Stomach (tissue), 9 donors: Measurements from ENCODE around the gene UPK3A. TPM values are rescaled to one million over a fixed set of nuclear protein-coding genes. Genes with fewer than 3 reads are reported as not detected.

Experiments
- DNase-seq, 2 donors: peaks; one replicate each; pipeline versions ENCODE4 v3.0.0 to v3.0.0-alpha.2; 2013 to 2019
- H3K27ac ChIP-seq, 5 donors: fragments of 200-600 bp in 4 of 5; sonication (generic) in 4 of 5; one replicate each; pipeline ENCODE4 v1.5.1; 2013 to 2019; ENCODE audit warnings: mild to moderate bottlenecking in 1 of 5, moderate library complexity in 1 of 5
- H3K27me3 ChIP-seq, 3 donors: fragments of 200-600 bp; sonication (generic); one replicate each; pipeline ENCODE4 v1.5.1; 2017 to 2019; ENCODE audit warnings: mixed run types in 1 of 3
- H3K36me3 ChIP-seq, 4 donors: fragments of 200-600 bp; sonication (generic); 1 replicate in 3 of 4; 2 replicates in 1 of 4; pipeline ENCODE4 v1.5.1; 2016 to 2019
- H3K4me1 ChIP-seq, 4 donors: fragments of 200-600 bp; sonication (generic); one replicate each; pipeline ENCODE4 v1.5.1; 2016 to 2019
- H3K4me3 ChIP-seq, 4 donors: fragments of 200-600 bp; sonication (generic) in 3 of 4; one replicate each; pipeline ENCODE4 v1.5.1; 2016 to 2019; ENCODE audit warnings: mild to moderate bottlenecking in 1 of 4
- H3K9me3 ChIP-seq, 4 donors: fragments of 200-600 bp; sonication (generic); one replicate each; pipeline ENCODE4 v1.5.1; 2016 to 2019
- EP300 ChIP-seq: sonication (generic); formaldehyde crosslinking; IDR thresholded peaks from one replicate; pipeline ENCODE4 v1.6.1; 2017; ENCODE audit warnings: antibody characterized with exemption
- POLR2A ChIP-seq, 4 donors: fragments of 450-650 bp; IDR thresholded peaks; one replicate each; pipeline ENCODE4 v1.6.1; 2016; ENCODE audit warnings: antibody characterized with exemption in 4 of 4, control low read depth in 2 of 4, mild to moderate bottlenecking in 1 of 4, moderate library complexity in 1 of 4
- POLR2AphosphoS5 ChIP-seq, 3 donors: sonication (generic); formaldehyde crosslinking; IDR thresholded peaks; one replicate each; pipeline ENCODE4 v1.6.1; 2016; ENCODE audit warnings: antibody characterized with exemption in 3 of 3
- WGBS, 5 donors: extraction: QIAGEN DNeasy Blood & Tissue Kit in 3 of 5; methylation state at CpG; one replicate each; pipeline versions ENCODE4 v1.1.5 to v1.1.7; 2013 to 2018; 5-methylcytosine and 5-hydroxymethylcytosine counted together
- intact Hi-C: fragments of 100-400 bp; cut with DNase I; formaldehyde crosslinking; loops from one replicate; pipeline ENCODE4 v1.15.1; 2023; ENCODE audit warnings: low total_unique reads
- polyA plus RNA-seq, 3 donors: library from polyadenylated mRNA; stranded (reverse); fragments of 200-250 nt; gene quantifications; one replicate each; pipeline ENCODE4 v1.2.3, GENCODE V29; 2013
- total RNA-seq, 5 donors: library from RNA; depleted of rRNA; stranded (reverse); fragments of >200 nt; gene quantifications; one replicate each; pipeline versions ENCODE4 v1.1.0 to v1.2.3, GENCODE V29; 2014 to 2016
- TF ChIP-seq, protein P1 (sequence below), 7 experiments: fragments of 450-650 bp in 4 of 7; fragments of 200-600 bp in 3 of 7; sonication (generic) in 3 of 7; IDR thresholded peaks; one replicate each; pipeline ENCODE4 v1.5.1; 2016 to 2019; ENCODE audit warnings: antibody characterized with exemption in 7 of 7, control low read depth in 2 of 7, mild to moderate bottlenecking in 1 of 7
- donor health status: healthy with polysubstance abuse.
- donor health status: Bipolar disorder and iron deficiency.
- donor health status: healthy.

UPK3A gene
- total and polyA plus RNA-seq, 8 donors = 0.10 to 1.3 (median 0.76) TPM; not detected in 5

DNA sequence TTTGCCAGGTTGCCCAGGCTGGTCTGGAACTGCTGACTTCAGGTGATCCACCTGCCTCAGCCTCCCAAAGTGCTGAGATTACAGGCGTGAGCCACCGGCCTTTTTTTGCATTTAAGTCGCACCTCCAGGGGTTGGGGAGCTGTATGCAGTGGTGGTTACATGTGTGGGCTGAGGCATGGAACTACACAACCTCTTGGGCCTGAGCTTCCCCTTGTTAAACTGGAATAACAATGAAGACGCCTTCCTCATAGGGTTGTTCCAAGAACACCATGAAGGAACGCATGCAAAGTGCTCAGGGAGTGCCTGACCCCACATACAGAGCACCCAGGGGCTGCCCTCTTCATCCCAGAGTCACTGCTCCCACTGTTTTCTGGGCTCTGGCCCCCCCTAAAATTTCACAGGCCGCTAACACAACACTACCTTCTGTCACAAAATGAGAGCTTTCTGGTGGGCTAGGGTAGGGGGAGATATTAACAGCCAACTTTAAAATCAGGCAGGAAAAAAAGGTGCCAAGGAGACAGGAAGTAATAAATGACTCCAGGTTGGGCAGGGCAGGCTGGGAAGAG is 23.7 kb downstream of the UPK3A start:
- no peak overlapping the region for H3K4me3 ChIP-seq
- 89 to 94% (median 91%) methylated on average over 5 to 6 of the region's 6 CpGs for WGBS, 5 donors
- no peaks in the 10 kb centered on the region for H3K9me3 ChIP-seq
- no peak for DNase-seq
- TF ChIP-seq POLR2AphosphoS5 (IDR thresholded peaks at IDR 0.05) = no peak
- TF ChIP-seq POLR2A (IDR thresholded peaks at IDR 0.05) = no peak
- H3K4me1 ChIP-seq = peaks cover 19 to 38% (median 32%) of the 10 kb centered on the region in 4 donors
- H3K36me3 ChIP-seq = peaks cover 0 to 9% (median 0%) of the 10 kb centered on the region in 4 donors
- H3K27me3 ChIP-seq = no peaks in the 10 kb centered on the region
- peak overlapping the region in 2 of 5 donors; percentile 89 to 92 for H3K27ac ChIP-seq
- intact Hi-C loops = no loop called here

DNA sequence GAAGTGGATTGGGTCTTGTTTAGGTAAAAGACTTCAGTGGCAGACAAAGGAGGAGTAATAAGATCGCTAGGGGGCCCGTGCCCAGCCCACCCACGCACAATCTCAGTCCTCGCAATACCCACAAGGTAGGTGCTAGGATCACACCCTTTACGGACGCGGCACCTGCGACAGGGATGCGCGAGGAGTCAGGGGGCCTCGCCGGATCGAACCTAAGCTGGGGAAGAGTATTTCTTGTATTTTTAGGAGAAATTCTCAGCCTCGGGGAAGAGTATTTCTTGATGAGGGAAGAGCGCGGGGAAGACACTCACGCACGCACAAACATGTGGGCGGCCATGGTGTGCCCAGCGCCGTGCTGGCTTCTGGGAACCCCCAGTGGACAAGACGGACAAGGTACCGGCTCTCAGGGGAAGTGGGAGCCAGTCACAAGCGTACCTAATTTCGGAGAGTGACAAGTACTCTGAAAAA is 24.2 kb downstream of the UPK3A start:
- Histone ChIP-seq H3K27ac (peak overlapping the region; percentile 79 to 92 (median 89)), H3K27me3 (no peaks in the 10 kb centered on the region), H3K9me3 (no peaks in the 10 kb centered on the region), H3K4me1 (peaks cover 24 to 43% (median 36%) of the 10 kb centered on the region in 4 donors), H3K4me3 (peak overlapping the region; percentile 66 to 96 (median 89)), H3K36me3 (peaks cover 0 to 9% (median 0%) of the 10 kb centered on the region in 4 donors)
- peak in 1 of 2 donors; percentile 56 for DNase-seq
- intact Hi-C loops = no loop called here
- TF ChIP-seq EP300 = no peak
- TF ChIP-seq, protein P1, sequence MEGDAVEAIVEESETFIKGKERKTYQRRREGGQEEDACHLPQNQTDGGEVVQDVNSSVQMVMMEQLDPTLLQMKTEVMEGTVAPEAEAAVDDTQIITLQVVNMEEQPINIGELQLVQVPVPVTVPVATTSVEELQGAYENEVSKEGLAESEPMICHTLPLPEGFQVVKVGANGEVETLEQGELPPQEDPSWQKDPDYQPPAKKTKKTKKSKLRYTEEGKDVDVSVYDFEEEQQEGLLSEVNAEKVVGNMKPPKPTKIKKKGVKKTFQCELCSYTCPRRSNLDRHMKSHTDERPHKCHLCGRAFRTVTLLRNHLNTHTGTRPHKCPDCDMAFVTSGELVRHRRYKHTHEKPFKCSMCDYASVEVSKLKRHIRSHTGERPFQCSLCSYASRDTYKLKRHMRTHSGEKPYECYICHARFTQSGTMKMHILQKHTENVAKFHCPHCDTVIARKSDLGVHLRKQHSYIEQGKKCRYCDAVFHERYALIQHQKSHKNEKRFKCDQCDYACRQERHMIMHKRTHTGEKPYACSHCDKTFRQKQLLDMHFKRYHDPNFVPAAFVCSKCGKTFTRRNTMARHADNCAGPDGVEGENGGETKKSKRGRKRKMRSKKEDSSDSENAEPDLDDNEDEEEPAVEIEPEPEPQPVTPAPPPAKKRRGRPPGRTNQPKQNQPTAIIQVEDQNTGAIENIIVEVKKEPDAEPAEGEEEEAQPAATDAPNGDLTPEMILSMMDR (IDR thresholded peaks at IDR 0.05) = no peak
- no peak for TF ChIP-seq POLR2AphosphoS5 (IDR thresholded peaks at IDR 0.05)
- no peak for TF ChIP-seq POLR2A (IDR thresholded peaks at IDR 0.05)
- 44 to 60% (median 52%) methylated on average over 25 of the region's 25 CpGs for WGBS, 5 donors

DNA sequence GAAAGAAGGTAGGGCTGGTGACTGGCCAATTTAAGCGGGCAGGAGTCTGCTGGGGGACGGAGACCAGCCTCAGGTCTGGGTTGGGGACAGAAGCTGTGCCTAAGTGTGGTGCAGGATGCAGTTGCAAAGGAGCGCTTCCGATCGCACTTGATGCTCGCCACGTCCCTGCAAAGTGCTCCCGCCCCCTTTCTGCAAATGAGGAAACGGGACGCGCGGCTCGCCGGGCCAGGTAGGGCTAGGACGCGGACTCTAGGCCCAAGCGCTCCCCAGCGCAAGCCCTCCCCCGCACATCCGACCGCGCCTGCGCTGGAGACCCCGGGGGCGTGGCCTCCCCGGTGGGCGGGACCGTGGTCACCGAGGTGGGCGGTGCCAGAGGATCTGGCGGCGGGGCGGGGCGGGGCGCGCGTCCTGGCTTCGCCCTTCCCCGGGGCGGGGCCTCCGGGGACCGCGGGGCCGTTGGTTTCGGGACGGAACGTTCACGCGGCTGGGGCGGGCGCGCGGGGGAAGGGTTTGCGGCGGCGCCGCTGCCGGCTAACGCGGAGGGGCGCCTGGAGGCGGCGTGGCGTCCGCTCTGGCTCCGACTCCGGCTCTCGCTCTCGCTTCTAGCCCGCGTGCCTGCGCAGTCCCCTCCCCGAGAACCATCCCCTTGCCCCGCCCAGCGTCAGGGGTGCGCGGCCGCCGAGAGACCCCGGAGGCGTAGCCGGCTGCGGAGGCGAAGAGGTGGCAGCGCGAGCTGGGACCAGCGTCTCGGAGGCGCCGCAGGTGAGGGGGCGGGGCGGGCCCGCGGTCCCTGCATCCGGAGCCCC is 24.9 kb downstream of the UPK3A start, which contains the start of gene FAM118A:
Gene FAM118A (plus strand): TSS at position 513 of the 806 bp plus-strand sequence. CDS start 12,446 bp downstream, outside the sequence.
- Histone ChIP-seq H3K4me1 (peaks cover 31 to 49% (median 40%) of the 10 kb centered on the region in 4 donors), H3K27me3 (no peaks in the 10 kb centered on the region), H3K27ac (peak within 1 kb of the TSS; percentile 87 to 92 (median 89)), H3K36me3 (peaks cover 0 to 9% (median 0%) of the 10 kb centered on the region in 4 donors), H3K9me3 (no peaks in the 10 kb centered on the region), H3K4me3 (peak within 1 kb of the TSS; percentile 66 to 96 (median 89))
- DNase-seq = peak; percentile 95 to 98
- peak; percentile 71 to 86 (median 86) for TF ChIP-seq POLR2AphosphoS5 (IDR thresholded peaks at IDR 0.05)
- TF ChIP-seq, protein P1 (IDR thresholded peaks at IDR 0.05) = peak in 1 of 7 experiments; percentile 5
- no peak for TF ChIP-seq EP300
- TF ChIP-seq POLR2A (IDR thresholded peaks at IDR 0.05) = peak in 2 of 4 donors; percentile 9 to 69
- WGBS, 5 donors = 1 to 4% (median 1%) methylated on average over 7 to 95 of the region's 95 CpGs
- intact Hi-C loops = no loop called here

DNA sequence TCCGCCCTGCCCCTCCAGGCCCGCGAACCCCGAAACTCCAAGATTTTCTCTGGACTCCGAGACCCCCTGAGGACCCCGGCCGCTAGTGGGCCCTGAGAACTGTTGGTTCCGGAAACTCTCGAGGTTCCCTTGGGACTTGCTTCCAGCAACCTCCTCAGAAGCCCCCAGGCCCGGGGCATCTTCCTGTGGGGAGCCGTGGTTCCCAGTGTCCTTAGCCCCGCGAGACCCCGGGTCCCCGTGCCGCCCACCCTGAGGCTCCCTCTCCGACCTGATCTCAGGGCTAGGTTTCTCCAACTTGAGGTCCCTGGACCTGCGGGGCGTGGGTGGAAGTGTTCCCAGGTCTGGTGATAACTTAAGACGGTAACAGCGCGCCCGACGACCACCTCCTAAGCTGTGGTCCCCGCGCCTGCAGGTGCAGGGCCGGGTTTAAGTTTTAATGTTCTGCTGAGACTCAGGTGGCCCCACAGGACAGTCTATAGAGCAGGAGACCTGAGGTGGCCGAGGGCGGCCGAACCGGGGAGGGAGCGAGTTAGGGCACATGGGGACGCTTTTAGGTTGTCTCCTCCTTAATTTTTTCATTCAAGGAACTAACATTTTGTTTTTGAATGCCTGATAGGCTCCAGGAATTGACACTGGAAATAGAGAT is 25.7 kb downstream of the UPK3A start:
- intact Hi-C loops = no loop called here
- no peaks in the 10 kb centered on the region for H3K27me3 ChIP-seq
- DNase-seq = peak in 1 of 2 donors; percentile 49
- H3K4me1 ChIP-seq = peaks cover 32 to 57% (median 43%) of the 10 kb centered on the region in 4 donors
- WGBS, 5 donors = 2 to 3% (median 2%) methylated on average over 25 to 33 of the region's 33 CpGs
- H3K9me3 ChIP-seq = no peaks in the 10 kb centered on the region
- peaks cover 0 to 9% (median 0%) of the 10 kb centered on the region in 4 donors for H3K36me3 ChIP-seq
- no peak for TF ChIP-seq POLR2A (IDR thresholded peaks at IDR 0.05)
- TF ChIP-seq, protein P1 (IDR thresholded peaks at IDR 0.05) = no peak
- TF ChIP-seq POLR2AphosphoS5 (IDR thresholded peaks at IDR 0.05) = no peak
- TF ChIP-seq EP300 = no peak
- peak overlapping the region; percentile 87 to 92 (median 89) for H3K27ac ChIP-seq
- H3K4me3 ChIP-seq = peak overlapping the region; percentile 66 to 96 (median 89)
